HG03060 (cell line): ENCODE measurements around the gene DLGAP1.

ENCODE experiments used
- ATAC-seq: cut with Tn5 transposase; IDR thresholded peaks from one replicate; pipeline ENCODE4 v1.9.1; 2021; ENCODE audit warnings: low read depth, moderate number of reproducible peaks; ENCODE audit not compliant: unreplicated experiment

DLGAP1 gene

DNA sequence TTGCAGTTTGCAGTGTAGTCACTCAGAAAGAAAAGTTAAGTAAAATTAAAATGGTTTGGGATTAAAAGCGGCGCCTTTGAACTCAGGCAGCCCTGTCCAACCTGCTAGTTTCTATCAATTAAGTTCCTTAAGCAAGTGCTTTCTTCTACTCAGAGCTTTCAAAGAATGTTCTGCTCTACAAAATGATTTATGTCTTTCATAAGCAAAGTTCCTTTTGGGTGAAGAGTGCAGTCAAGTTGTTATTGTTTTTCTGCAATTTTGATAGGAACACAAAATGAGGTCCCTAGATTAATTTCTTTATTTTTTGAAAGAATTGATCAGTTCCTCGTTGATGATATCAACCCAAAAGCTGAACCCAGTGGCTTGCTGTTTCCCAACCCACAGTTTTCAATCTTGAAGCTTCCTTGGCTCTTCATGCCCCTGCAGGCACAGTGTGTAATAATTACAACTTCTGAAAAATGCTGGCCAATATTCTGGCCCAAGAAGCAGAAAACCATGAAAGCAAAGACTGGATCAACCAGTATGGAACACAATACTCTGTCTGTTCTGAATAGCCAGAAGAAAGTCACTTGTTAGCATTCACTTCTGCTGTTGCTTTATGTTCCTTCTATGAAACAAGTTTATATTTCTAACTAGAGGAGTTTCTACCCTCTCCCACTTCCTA is 916.0 kb downstream of the DLGAP1 start:
- no peak for ATAC-seq

DNA sequence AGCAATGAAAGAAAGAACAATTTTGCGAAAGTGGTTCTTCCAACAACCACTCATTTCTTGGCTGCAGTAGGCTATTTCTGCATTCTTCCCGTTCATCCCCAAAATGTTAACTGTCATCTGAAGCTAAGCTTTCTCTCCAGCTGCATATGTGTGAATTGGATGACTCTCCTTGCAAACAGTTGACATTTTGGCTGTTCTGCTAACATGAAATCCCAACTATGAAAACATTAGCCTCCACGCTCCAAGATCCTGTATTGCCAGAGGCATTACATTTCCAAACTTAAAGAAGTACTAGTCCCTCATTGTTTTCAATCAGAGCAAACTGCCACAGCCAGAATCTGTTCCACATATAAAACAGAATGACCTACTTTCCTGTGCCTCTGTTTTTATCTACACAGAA is 916.7 kb downstream of the DLGAP1 start:
- ATAC-seq: no peak

DNA sequence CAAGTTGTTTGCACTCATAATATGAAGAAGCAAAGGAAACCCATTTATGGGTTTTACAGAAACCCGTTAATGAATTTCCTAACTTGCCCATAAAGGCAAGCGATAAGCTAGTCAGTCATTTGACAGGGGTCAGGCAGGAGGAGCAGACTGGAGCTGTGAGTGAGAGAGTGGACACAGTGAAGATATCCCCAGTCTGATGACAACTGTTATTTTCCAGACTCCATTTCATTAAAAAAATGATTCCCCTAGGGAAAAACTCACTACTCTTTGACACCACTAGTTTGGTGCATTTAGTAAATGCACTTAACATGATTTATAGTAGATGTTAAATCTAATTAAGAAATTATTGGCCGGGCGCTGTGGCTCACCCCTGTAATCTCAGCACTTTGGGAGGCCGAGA is 924.3 kb downstream of the DLGAP1 start:
- no peak for ATAC-seq

DNA sequence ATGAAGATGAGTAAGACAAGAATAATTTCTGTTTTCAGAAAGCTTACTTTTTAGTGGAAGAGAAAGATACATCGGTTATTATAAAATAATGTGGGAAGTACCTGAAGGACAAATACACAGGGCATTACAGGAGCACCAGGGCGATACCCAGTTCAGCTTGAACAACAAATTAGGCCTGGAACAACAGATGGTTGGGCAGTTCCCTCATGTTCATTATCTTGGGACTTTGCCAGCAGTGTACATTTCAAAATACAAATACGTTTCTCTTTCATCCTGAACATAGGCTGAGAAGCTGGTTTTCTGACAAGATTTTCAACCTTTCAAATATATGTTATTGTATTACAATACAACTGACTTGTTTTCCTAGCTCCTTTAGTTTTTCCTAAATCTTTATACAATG is 925.5 kb downstream of the DLGAP1 start:
- no peak for ATAC-seq

DNA sequence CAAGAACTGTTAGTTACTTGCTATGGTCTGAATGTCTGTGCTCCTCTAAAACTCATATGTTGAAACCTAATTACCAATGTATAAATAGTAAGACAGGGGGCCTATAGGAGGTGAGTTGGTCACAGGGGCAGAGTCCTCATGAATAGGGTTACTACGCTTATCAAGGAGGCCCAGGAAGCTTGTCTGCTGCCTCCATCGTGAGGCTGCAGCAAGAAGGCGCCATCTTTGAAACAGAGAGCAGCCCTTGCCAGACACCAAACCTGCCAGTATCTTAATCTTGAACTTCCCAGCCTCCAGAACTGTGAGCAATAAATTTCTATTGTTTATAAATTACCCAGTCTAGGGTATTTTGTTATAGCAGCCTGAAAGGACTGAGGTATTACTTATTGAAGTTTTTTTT is 926.0 kb downstream of the DLGAP1 start:
- no peak for ATAC-seq

DNA sequence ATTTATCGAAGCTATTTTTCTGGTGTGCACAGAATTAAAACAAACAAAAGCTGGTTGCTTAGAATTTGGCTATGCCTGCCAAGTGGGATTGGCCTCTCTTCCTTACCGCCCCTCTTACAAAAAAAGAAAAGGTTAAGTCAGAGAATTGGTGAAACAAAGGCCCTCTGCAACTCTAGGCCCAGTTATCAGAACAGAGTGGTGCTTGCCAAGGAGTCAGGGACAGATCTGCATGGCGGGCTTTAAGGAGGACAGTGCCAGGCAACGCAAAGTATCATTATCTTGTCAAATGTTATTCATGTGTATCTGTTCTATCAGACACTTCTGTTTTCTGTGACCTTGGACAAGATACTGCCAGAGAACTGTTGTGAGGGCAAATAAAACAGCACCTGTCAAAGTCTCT is 926.9 kb downstream of the DLGAP1 start:
- ATAC-seq: no peak

DNA sequence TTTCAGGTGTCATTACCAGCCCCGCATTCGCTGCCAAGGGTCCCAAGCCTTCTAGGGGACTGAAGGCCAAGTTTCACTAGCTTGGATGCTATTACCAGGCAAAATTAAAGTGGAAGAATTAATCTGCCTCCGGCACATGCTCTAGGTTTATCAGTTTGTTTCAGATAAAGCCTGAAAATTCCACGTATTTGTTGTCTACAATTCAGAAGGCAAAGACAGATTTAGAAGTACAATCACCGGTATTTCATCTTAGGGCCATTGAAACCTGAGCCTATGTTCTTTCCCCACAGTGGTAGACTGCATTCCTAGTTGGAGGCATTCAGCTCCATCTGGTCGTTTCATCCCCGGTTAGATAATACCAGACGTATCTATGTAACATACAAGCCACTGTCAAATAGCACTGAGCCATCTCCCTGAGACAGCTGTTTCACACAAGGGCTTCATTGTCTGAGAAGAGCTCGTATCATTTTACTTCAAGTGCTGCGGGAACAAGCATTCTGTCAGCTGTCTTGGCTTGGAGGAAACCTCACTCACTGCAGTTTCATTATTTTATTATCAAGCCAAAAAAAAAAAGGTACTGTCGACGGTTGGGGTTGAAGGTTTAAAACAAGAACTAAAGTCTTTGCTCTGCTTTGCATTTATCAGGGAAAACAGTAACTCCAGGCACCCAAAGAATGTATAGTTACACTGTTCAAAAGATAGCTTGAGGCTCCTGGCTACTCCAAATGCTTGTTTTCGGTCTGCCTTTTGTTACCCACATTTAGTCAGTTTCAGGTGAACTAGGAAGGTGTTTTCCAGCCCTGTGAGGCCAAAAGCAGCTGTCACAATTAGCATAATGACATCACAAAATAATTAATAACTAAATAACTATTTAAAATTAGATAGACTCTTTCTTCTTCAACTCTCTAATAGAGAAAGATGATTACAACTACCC is 928.4 kb downstream of the DLGAP1 start:
- no peak for ATAC-seq

DNA sequence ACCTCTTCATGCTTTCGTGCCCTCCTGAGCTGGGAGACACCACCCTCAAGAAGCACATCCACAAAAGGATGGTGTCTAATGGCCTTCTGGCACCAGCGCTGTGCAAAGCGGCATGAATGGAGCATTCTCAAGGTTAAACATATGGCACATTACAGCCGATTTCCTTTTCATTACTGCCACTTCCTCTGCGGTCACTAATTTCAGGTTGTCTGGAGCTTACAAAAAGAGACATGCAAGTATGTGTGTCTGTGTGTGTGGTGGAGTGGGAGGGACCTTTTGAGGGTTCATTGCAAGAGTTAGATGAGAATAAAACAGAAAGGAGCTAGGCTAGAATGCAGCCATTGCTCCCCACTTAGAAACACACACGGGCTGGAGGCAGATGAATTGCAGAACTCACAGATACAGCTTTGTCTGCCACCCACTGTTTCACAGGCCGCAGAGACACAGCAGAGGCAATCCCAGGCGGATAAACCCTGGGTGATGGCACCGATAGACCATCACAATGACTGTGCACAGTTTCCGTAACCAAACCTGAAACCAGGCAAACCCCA is 929.2 kb downstream of the DLGAP1 start:
- peak; percentile 45 for ATAC-seq

DNA sequence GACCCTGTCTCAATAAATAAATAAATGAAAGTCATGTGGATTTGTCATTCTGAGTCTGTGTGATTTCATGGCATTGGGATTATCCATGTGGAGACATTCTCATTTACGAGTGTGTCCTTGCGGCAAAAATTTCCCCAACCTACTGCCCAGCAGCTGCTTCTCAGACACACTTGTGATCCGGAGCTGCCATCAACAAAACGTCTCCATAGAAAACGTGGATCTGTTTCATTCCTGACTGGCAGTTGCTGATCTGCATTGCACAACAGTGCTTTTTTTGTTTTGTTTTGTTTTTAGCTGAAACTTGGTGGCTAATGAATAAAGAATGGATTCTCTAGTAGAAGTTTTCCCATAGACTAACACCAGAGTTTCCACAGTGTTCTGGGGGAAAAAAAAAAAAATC is 930.4 kb downstream of the DLGAP1 start:
- ATAC-seq: no peak

DNA sequence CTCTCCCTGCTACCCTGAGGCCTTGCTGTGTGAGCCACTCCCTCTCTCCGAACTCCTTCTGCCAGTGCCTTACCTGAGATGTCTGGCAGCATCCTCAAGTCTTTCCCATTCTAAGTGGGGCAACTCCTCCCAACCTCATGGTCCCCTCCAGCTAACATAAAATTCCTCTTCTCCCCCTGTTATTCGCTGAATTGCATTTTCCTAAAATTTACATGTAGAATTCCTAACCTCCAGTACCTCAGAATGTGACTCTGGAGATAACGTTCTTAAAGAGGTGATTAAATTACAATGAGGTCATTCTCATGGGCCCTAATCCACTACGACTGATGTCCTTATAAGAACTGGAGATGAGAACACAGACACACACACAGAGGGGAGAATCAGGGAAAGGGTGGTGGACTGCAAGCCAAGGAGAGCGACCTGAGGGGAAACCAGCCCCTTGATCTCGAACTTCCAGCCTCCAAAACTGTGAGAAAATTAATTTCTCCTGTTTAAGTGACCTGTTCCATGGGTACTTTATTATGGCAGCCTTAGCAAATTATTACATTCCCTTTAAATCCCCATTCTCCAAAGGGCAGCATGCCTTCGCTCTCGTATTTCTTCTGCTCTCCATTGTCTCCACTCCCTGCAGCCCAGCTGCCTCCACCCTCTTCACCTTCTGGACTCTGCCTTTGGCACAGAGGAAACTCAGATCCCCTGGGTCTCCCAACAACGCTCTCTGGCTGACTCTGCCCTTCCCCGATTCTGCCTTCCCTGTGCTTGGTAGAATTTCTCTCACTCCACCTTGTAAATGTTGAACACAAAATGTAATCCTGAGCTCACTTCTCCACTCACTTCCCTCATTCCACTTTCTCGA is 934.6 kb downstream of the DLGAP1 start:
- no peak for ATAC-seq

DNA sequence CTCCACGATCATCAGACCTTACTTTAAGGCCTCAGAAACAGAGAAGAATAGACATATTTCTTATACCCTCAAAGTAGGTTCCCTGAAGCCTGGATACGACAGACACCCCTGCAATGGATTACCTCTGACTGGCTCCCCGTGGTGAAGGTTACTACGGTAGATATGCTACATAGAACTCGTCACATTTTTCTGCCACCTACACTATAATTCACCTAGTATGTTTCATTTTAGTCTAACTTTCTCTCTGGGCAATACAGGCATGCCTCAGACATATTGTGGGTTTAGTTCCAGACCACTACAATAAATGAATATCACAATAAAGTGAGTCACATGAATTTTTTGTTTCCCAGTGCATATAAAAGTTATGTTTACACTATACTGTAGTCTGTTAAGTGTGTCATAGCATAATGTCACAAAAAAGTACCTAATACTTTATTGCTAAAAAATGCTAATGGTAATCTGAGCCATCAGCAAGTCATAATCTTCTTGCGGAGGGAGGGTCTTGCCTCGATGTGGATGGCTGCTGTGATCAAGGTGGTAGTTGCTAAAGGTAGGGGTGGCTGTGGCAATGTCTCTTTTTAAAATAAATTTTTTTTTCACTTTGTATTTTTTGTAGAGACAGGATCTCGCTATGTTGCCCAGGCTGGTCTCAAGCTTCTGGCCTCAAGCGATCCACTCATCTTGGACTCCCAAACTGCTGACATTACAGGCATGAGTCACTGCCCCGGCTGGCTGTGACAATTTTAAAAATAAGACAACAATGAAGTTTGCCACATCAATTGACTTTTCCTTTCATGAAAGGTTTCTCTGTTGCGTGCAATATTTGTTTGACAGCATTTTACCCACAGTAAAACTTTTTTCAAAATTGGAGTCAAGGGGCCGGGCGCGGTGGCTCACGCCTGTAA is 940.5 kb downstream of the DLGAP1 start:
- no peak for ATAC-seq

DNA sequence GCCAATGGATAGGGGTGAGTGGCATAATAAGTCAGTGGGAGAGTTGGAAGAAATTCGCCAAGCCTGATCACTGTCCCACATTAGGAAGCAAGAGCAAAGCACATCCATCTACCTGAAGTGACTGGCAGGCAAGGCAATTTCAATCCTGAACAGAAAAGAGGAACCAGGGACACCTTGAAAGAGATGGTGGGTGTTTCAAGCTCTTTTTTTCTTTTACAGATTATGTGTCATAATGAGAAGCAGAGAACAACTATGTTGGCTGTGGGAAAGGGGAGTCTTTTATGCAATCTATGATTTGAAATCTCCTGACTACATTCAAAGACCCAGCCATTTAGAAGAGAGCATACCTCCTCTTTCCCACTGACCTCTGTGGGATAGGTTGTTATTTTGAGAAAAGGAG is 941.6 kb downstream of the DLGAP1 start:
- peak; percentile 67 for ATAC-seq

DNA sequence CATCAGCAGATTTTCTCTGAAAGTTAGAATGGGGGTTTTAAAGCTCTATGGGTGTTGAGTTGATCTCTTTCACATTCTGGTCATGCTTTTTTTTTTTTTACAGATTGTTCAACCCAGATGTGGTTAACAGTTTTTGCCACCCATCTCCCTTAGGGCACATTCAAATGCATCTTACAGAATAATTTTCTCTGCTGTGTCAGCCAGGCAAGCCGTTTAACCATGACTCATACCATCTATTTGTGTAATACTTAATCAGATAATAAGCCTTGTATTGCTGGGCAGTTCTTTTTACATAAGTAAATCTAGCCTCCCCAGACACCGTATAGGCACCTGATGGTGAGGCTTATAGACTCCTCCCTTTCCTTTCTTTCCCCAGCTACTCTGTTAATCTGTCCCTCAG is 943.1 kb downstream of the DLGAP1 start:
- peak; percentile 59 for ATAC-seq

DNA sequence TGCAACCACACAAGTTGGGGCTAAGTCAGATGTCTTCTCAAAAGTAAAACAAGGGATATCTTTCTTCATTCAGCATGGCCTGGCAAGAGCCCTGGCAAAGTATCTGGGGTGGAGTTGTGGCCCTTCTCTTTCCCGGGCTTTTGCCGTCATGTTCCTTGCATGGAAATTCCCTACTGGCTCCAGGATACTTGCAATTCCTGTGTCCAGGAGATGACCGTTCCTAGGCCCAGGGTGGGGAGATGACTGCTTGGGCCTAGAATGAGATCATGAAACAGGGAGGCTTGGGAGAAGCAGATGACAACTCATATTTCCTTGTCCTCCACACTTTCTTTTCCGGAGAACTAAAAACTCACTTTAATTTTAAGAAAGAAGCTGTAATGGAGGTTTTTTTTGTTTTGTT is 944.2 kb downstream of the DLGAP1 start:
- no peak for ATAC-seq

DNA sequence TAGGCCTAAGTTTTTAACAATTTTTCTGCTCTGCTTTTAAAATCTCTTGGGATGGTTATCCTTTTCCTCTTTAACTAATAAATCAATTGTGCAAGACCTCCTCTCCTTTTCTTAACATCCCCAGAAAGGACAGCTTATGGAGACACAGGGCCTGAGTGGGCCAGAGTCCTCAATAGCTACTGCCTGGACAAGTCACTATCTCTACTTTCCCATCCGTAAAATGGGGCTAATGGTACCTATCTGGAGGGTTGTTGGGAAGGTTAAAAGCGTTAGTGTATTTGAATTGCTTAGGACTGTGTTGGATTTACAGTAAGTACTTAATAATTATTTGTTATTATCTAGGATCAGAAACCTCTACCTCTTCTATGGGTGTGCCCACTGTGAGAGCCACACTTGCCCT is 945.1 kb downstream of the DLGAP1 start:
- ATAC-seq: no peak

DNA sequence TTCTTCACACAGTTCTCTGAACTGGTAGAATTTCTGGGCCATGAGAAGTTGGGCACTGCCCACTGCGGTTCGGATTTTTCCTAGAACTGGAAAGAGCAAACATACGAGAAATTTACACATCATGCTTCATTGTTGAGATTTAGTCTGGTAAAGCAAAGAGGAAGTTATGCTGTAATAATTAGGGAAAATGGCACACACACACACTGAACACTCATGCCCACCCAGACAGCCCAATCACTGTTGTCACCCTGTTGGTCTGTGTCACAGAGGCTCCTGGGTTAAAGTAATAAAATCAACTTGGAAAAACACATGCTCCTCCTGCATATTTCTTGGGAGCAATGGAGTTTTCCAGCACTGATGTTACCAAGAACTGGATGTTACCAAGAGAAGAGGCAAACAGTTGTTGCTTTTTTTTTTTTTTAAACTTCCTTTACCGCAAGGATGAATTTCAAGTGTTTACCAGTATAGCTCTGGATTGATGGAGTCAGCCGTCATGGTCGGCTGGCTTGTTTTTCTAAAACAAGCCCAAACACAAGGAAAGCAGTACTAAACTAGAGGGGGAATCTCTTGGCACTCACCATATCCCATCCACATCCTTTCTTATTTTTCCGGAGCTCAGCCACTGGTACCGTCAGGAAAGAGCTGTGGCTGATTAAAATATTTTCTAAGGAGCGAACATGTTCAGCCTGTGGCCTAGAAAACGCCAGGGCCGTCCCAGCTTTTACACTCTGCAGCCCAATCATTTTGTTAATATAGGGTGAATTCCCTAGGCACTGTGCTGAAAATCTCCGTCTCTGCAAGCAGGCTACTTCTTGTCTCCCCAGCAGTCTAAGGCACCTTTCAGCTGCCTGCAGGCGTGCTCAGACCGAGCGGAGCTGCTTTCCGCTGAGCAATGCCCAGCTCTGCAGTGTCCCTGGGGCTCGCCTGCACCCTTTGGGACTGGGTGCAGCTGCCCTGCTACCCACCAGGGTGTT is 946.2 kb downstream of the DLGAP1 start:
- no peak for ATAC-seq

DNA sequence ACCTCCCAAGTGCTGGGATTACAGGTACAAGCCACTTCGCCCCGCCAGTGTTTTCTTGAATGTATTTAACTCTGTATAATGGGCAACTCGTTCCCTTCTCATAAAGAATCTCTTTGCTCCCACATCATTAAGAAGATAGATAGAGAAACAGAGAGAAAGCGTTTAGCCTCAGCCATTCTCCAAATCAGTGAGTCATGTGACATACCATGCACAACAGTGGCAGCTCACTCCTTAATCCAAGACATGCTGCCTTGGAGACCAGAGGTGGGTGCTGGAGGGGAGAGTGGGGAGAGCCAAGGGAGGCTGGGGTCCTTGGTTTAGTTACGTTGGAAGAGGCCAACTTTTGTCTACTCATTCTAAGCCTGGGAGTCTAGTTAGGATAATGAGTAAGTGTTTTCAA is 950.5 kb downstream of the DLGAP1 start:
- no peak for ATAC-seq

DNA sequence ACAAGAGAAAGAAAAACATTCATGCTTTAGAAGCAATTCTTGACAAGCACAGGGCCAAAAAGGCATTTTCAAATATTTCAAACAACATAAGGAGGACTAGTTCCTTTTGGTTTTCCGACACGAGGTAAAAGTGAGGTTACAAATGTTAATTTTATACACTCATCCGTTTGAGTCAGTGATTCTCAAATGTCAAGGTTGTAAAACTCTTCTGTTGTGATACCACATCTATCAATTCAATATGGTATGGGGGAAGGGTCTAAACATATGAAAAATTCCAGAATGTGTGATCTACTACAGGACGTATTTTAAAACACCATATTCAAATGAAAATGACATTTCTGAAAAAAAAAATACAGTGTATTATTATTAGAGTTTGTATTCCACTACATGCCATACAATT is 952.5 kb downstream of the DLGAP1 start:
- no peak for ATAC-seq

DNA sequence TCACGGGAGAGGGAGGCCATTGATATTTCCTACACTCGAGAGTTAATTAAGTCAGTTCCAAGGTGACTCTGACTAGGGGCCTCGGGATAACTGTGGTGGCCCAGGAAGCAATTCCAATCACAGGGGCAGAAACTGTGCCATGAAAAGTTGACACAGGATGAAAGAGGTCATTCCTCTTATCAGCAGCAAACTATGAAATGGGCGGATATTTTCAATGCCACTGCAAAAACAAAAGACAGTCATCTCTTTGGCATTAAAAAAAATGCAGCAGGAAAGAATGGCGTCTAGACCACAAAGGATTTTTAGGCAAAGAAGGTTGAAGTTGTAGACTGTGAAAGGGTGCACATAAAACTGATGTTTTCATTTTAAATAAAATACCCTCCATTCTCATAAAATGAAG is 955.1 kb downstream of the DLGAP1 start:
- no peak for ATAC-seq
